ENCODE measurements around the gene PLOD1. TPM values are rescaled to one million over a fixed set of nuclear protein-coding genes. Genes with fewer than 3 reads are reported as not detected.
A peak's percentile ranks its signal among the peaks of the same experiment; 100 is the strongest.

The PLOD1 gene
- total RNA-seq, 4 donors from 2014 or later = 23.9 to 66.5 (median 54.8) TPM

DNA sequence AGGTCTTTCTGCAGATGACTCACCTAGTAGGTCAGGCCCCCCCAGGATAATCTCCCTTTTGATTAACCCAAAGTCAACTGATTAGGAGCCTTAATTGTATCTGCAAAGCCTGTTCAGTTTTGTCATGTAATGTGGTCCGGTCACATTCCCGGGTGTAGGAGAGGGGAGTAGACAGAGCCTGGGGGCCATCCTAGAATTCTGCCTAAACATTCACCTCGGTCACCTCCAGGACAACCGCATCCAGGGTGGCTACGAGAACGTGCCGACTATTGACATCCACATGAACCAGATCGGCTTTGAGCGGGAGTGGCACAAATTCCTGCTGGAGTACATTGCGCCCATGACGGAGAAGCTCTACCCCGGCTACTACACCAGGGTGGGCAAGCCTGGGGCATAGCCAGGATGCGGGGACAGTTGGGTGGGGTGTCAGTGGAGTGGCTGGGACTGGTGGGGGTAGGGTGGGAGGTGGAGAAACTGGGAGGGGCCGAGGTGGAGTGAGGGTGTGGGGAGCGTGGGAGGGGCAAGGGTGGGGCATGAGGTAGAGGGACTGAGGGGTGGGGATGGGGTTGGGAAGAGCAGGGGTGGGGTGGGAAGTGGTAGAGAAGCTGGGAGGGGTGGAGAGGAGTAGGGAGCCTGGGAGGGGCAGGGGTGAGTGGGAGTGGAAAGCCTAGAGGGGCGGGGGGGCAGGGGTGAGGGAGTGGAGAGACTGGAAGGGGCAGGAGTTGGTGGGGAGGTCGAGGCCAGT, 36.1 kb downstream of the PLOD1 start:
- no peak overlapping the region for H3K27ac ChIP-seq
- no peaks in the 10 kb centered on the region for H3K4me1 ChIP-seq
- in situ Hi-C loops (cut with MboI; ENCODE audit: low sequenced_read_pairs in 4 of 4) (loop anchor here in 2 of 4 donors (10.0 to 25.0 kb wide), 2 partner anchors 46 to 133 kb away; partner anchors contain the start of genes NPPA (in 2 of the 2) and KIAA2013 (in 1 of the 2)), intact Hi-C loops (cut with DNase I; ENCODE audit: low total_unique reads) (no loop called here)
- H3K27me3 ChIP-seq = no peaks in the 10 kb centered on the region
- TF ChIP-seq, protein P1, sequence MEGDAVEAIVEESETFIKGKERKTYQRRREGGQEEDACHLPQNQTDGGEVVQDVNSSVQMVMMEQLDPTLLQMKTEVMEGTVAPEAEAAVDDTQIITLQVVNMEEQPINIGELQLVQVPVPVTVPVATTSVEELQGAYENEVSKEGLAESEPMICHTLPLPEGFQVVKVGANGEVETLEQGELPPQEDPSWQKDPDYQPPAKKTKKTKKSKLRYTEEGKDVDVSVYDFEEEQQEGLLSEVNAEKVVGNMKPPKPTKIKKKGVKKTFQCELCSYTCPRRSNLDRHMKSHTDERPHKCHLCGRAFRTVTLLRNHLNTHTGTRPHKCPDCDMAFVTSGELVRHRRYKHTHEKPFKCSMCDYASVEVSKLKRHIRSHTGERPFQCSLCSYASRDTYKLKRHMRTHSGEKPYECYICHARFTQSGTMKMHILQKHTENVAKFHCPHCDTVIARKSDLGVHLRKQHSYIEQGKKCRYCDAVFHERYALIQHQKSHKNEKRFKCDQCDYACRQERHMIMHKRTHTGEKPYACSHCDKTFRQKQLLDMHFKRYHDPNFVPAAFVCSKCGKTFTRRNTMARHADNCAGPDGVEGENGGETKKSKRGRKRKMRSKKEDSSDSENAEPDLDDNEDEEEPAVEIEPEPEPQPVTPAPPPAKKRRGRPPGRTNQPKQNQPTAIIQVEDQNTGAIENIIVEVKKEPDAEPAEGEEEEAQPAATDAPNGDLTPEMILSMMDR (IDR thresholded peaks at IDR 0.05 in 4 of 5, conservative IDR thresholded peaks at IDR 0.05 in 1 of 5) = no peak
- TF ChIP-seq POLR2A (IDR thresholded peaks at IDR 0.05) = no peak
- no peaks in the 10 kb centered on the region for H3K9me3 ChIP-seq
- DNase-seq = no peak
- H3K36me3 ChIP-seq = peaks cover 0 to 25% of the 10 kb centered on the region in 2 donors
- H3K4me3 ChIP-seq = no peak overlapping the region
- no peak for ATAC-seq

- ATAC-seq (no peak), DNase-seq (no peak)
- H3K36me3 ChIP-seq = peaks cover 0 to 25% of the 10 kb centered on the region in 2 donors
- in situ Hi-C loops (cut with MboI; ENCODE audit: low sequenced_read_pairs in 4 of 4) = loop anchor here in 1 of 4 donors (10.0 kb wide), 1 partner anchor 53 kb away; the partner anchor contains the start of gene KIAA2013
- H3K4me1 ChIP-seq = peaks cover 32 to 33% of the 10 kb centered on the region in 2 donors
- H3K27me3 ChIP-seq = no peaks in the 10 kb centered on the region
- no peak overlapping the region for H3K4me3 ChIP-seq
- H3K9me3 ChIP-seq = no peaks in the 10 kb centered on the region
- H3K27ac ChIP-seq = peak overlapping the region in 1 of 4 donors; percentile 20
- no peak for TF ChIP-seq POLR2A (IDR thresholded peaks at IDR 0.05)
- TF ChIP-seq, protein P1 (IDR thresholded peaks at IDR 0.05 in 4 of 5, conservative IDR thresholded peaks at IDR 0.05 in 1 of 5) = no peak
- intact Hi-C loops (cut with DNase I; ENCODE audit: low total_unique reads) = loop anchor here (5.0 kb wide), 1 partner anchor 35 kb away; no protein-coding TSS in a partner anchor
These were observed 43.1 kb downstream of the PLOD1 start for GRCh38 chr1:11977625-11978024.

DNA sequence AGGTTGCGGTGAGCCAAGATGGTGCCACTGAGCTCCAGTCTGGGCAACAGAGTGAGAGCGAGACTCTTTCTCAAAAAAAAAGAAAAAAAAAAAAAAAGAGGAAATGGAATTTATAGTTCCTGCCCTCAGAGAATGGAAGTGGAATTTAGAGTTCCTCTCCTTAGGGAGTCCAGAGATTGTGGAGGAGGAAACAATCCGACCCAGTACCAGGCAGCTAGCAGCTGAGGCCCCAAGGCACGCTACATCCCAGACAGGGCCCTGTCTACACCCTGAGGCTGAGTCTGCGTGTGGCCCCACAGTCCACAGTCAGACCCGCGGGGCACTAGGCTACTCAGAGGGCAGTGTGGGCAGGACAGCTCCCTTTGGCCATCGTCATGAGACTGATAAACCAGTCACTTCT, 43.8 kb downstream of the PLOD1 start:
- Histone ChIP-seq H3K9me3 (no peaks in the 10 kb centered on the region), H3K4me3 (no peak overlapping the region), H3K36me3 (peaks cover 0 to 31% of the 10 kb centered on the region in 2 donors), H3K4me1 (peaks cover 37 to 39% of the 10 kb centered on the region in 2 donors), H3K27me3 (no peaks in the 10 kb centered on the region), H3K27ac (peak overlapping the region; percentile 95 to 99 (median 98))
- TF ChIP-seq, protein P1 (IDR thresholded peaks at IDR 0.05 in 4 of 5, conservative IDR thresholded peaks at IDR 0.05 in 1 of 5) = no peak
- ATAC-seq (no peak), DNase-seq (no peak)
- in situ Hi-C loops (cut with MboI; ENCODE audit: low sequenced_read_pairs in 4 of 4) (loop anchor here in 1 of 4 donors (10.0 kb wide), 1 partner anchor 54 kb away; the partner anchor contains the start of gene KIAA2013), intact Hi-C loops (cut with DNase I; ENCODE audit: low total_unique reads) (loop anchor here (5.0 kb wide), 1 partner anchor 36 kb away; no protein-coding TSS in a partner anchor)

GRCh38 chr1:11979028-11979850, 44.7 kb downstream of the PLOD1 start:
- peak overlapping the region; percentile 95 to 99 (median 98) for H3K27ac ChIP-seq
- H3K36me3 ChIP-seq = peaks cover 0 to 35% of the 10 kb centered on the region in 2 donors
- in situ Hi-C loops (cut with MboI; ENCODE audit: low sequenced_read_pairs in 4 of 4) (loop anchor here in 1 of 4 donors (10.0 kb wide), 1 partner anchor 54 kb away; the partner anchor contains the start of gene KIAA2013), intact Hi-C loops (cut with DNase I; ENCODE audit: low total_unique reads) (loop anchor here (5.0 kb wide), 1 partner anchor 37 kb away; no protein-coding TSS in a partner anchor)
- peak; percentile 73 to 74 for ATAC-seq
- DNase-seq = peak in 1 of 2 donors; percentile 74
- H3K4me3 ChIP-seq = peak overlapping the region; percentile 75 to 93 (median 89)
- peaks cover 46 to 49% of the 10 kb centered on the region in 2 donors for H3K4me1 ChIP-seq
- TF ChIP-seq POLR2A (IDR thresholded peaks at IDR 0.05) = no peak
- TF ChIP-seq, protein P1 (IDR thresholded peaks at IDR 0.05 in 4 of 5, conservative IDR thresholded peaks at IDR 0.05 in 1 of 5) = no peak
- H3K27me3 ChIP-seq = no peaks in the 10 kb centered on the region
- H3K9me3 ChIP-seq = no peaks in the 10 kb centered on the region

Data from gastrocnemius medialis (tissue), 4 donors.